Measurements from ENCODE around the gene RPP25L. TPM values are rescaled to one million over a fixed set of nuclear protein-coding genes. Genes with fewer than 3 reads are reported as not detected.
A peak's percentile ranks its signal among the peaks of the same experiment; 100 is the strongest.
"Not testable (repeated sequence)": the region's sequence is repeated elsewhere in the genome, so short reads cannot be mapped to it uniquely, and the experiment has no call there.

The RPP25L gene
- total RNA-seq: 20.1 and 22.4 TPM in 2 replicates

DNA sequence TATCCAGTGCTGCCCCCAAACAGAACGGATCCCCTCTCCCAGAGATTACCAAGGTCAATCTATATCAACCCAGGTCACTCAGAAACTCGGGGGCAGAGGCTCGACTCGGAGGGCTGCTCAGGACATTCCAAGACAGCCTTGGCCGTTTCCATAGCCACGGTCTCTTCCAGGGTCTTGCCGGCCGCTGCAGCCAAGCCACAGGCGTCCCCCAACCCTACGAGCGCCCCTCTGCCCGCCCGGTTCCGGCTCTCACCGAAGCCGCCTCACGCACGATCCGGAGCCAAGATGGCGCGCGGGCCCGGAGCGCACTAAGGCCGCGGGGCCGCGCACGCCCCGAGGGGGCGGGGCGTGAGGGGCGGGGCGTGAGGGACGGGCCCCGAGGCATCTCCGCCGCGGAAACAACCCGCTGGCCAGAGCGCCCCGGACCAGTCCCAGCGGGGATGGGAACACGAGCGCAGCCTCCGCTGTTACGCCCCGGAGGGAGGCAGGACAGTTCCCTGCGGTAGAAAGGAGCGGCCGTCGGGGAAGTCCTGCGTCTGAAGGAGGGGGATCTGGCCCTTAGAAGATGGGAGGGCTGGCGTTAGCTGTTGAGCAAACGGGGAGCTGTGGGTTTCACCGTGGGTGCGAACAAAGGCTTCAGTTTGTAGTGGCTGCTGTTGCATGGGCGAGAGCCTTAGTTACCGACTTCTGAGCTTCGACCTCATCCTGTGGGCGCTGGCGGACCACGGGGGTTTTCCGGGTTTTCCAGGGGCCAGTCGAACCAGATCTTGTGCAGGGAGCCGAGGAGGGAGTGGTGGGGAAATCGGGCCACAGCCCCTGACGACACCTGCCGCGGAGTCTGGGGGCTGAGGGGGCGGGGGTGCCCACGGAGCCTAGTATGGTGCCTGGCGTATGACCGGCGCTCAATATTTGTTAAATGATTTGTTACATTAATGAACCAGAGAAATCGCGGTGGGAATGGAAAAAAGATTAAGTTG lies at the start of gene RPP25L:
Gene RPP25L (minus strand): TSS at position 287 of the 977 bp plus-strand sequence. CDS start 801 bp downstream, outside the sequence.
- peak; percentile 36 for DNase-seq (ENCODE audit: low read depth, low spot score)

- DNase-seq (ENCODE audit: low read depth, low spot score): no peak
Measured at GRCh38 chr9:34659592-34660253, 47.8 kb upstream of the RPP25L start.

- DNase-seq (ENCODE audit: low read depth, low spot score): no peak
Measured at GRCh38 chr9:34658461-34658860, 46.6 kb upstream of the RPP25L start.

DNA sequence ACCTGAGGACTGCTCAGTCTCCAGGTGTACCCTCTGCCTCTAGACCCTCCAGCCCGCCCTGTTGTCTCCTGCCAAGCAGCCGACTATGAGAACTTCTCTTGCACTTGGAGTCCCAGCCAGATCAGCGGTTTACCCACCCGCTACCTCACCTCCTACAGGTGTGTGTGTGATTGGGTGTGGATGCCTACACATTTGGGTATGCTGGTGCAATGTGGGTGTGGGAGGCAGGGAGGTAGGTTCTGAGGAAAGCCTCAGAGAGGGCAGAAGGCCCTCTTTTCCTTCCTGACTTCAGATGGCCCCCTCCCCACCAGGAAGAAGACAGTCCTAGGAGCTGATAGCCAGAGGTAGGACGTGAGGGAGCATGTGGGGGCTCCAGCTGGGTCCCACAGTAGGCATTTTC lies 45.1 kb upstream of the RPP25L start:
- DNase-seq (ENCODE audit: low read depth, low spot score): no peak

- no peak for DNase-seq (ENCODE audit: low read depth, low spot score)
Measured at GRCh38 chr9:34655394-34655793, 43.5 kb upstream of the RPP25L start.

DNA sequence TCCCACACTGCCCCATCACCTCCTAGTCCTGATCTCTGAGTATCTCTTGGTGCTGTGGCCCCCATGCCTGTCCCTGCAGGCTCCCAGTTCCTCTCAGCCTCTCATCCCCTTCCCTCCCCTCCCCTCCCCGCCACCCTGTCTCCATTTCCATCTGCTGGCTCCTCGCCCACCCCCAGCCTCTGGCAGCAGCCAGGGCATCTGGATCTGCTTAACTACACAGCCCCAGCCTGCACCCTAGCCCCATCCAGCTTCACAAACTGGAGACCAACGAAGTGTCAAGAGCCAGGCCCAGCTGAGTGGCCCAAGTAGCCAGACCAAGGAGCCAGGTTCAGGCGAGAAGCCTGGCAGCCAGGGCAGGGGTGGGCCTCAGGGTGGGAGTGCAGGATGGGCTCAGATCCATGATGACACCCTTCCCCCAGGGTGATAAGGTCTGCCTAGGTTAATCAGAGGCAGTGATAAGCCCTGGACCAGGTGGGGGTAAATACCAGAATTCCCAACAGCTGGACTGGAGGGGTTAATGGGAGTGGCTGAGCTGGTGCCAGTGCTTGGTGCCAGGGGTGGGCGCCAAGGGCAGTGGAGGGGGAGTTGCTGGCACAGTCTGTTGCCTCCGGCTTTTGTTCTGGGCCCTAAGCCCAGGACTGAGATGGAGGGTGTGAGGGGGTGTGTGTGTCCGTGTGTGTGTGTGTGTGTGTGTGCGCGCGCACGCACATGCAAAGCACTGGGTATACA lies 42.6 kb upstream of the RPP25L start:
- DNase-seq (ENCODE audit: low read depth, low spot score): no peak

DNA sequence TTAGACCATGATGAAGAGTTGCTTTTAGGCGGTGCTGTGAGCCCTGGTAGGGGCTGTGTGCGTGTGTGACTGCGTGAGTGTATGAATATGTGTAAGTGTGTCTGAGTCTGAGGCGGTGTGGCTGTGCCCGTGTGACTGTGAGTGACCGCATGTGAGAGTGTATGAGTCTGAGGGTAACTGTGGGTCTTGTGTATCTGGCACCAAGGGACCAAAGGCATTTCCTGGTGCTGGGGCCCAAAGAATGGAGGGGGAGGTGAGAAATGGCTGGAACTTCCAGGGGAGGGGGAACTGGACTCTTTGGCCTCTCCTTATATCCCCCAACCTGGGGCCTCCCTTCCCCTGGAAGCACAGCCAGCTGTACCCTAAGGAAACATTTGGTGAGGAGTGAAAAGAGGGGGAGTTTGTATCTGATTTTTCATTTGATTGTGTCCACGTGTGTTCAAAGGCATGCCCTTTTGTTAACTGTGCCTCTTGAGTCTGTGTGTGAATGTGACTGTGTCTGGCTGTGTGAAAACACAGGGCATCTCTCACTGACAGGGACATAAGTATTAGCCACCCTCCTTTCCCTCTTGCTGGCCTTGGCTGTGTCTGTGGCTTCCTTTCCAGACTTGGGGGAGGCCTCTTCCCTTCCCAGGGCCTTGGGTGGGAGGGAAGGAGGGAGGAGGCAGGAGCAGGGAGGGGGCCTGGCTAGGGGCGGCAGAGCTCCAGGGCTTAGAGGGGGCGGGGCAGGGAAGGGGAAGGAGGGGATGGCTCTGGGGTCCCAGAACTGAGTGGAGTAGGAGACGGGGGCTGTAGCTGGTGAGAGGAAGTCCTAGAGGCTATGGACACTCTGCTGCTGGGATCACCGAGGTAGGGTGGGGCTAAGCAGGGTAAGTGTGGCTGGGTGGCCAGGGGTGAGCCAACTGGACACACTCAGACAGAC lies 41.5 kb upstream of the RPP25L start:
- no peak for DNase-seq (ENCODE audit: low read depth, low spot score)

- no peak for DNase-seq (ENCODE audit: low read depth, low spot score)
Measured at GRCh38 chr9:34652602-34653000, 40.7 kb upstream of the RPP25L start.

GRCh38 chr9:34651876-34652601 lies 40.1 kb upstream of the RPP25L start, which contains the start of gene IL11RA:
IL11RA (plus strand) TSS chr9:34652185; CDS start chr9:34655218, 3,033 bp downstream.
- peak; percentile 37 for DNase-seq (ENCODE audit: low read depth, low spot score)

DNA sequence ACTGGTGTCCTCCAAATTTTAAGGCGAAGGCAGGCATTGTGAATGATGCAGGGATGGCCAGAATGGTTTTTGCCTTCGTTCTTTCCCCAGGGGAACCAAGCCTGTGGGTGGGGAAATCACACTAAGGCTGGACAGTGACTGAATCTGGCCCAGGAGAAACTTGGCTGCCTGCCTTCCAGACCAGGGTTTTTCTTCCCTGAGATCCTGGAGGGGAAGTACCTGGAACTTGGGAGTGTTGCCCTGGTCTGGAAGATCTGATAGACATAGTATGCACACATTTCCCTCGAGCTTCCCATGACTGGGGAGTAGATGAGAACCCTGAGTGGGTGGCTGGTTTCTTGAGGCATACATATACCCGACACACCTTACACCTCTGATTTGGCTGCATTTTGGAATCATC lies 39.4 kb upstream of the RPP25L start:
- DNase-seq (ENCODE audit: low read depth, low spot score): no peak

- no peak for DNase-seq (ENCODE audit: low read depth, low spot score)
Measured at GRCh38 chr9:34650816-34651215, 38.9 kb upstream of the RPP25L start.

- DNase-seq (ENCODE audit: low read depth, low spot score): no peak
Measured at GRCh38 chr9:34648673-34649072, 36.8 kb upstream of the RPP25L start.

DNA sequence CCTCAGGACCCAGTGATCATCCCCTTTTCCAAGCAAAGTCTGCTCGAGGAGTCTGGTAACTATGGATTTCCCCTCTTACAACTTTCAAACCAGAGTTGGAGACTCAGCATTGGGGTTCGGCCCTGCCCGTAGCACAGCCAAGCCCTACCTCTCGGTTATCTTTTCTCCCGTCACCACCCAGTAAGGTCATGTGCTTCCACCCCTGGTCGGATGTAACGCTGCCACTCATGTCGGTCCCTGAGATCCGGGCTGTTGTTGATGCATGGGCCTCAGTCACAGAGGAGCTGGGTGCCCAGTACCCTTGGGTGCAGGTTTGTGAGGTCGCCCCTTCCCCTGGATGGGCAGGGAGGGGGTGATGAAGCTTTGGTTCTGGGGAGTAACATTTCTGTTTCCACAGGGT lies 35.8 kb upstream of the RPP25L start:
- no peak for DNase-seq (ENCODE audit: low read depth, low spot score)

DNA sequence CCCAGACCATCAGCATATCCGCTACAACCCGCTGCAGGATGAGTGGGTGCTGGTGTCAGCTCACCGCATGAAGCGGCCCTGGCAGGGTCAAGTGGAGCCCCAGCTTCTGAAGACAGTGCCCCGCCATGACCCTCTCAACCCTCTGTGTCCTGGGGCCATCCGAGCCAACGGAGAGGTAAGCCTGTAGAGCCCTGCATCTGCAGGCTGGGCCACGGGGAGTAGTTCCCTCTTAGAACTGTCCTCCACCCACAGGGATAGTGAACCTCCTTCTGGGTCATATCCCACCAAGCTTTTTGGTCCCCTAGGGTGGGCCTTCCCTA lies 35.1 kb upstream of the RPP25L start:
- DNase-seq (ENCODE audit: low read depth, low spot score): no peak

GRCh38 chr9:34646211-34647083 lies 34.5 kb upstream of the RPP25L start, which contains the start of gene GALT:
GALT (plus strand) TSS chr9:34646675; CDS start chr9:34646705, 30 bp downstream.
- peak; percentile 46 for DNase-seq (ENCODE audit: low read depth, low spot score)

DNA sequence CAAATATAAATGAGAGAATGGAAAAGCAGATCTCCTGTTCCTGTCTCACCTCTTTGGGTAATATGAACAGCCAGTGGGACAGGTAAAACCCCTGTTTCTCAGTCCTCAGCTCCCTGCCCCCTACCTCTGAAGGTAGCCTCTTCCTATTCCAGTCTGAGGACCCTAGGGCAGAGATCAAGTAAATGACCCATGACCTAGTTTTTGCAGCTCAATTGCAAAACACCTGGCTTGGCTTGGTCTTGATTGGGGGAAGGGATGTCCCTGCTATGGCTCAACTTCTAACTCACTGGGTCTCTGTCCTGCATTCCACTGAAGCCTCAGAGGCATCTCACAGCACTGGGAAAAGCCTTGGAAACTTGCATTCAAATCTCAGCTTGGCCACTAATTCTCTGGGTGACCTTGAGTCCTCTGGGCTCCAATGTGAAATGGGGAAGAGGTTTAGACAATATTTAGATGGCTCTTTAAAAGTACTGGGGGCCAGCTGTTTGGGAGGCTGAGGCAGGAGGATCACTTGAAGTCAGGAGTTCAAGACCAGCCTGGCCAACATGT lies 32.9 kb upstream of the RPP25L start:
- no peak for DNase-seq (ENCODE audit: low read depth, low spot score)

GRCh38 chr9:34642679-34643078 lies 30.8 kb upstream of the RPP25L start:
- DNase-seq (ENCODE audit: low read depth, low spot score): no peak

- DNase-seq (ENCODE audit: low read depth, low spot score): not testable (repeated sequence)
Measured at GRCh38 chr9:34639322-34639721, 27.4 kb upstream of the RPP25L start.

DNA sequence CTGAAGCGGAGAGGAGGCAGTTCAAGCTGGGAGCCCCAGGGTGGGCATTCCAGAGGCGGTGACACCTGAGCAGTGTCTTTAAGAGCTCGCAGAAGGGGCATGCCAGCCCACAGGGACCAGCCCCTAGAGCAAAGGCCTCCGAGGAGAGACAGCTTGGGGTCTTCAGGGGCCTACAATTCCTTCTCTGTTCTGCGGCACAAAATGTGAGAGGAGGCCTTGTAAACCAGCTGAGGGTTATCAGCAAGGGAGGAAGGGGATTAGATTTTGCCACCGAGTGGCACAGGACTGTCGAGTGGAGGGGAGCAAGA lies 26.2 kb upstream of the RPP25L start:
- no peak for DNase-seq (ENCODE audit: low read depth, low spot score)

All from pulmonary artery endothelial cell (primary cell).